ENCODE results near the gene PIBF1.
"Not testable (repeated sequence)": the region's sequence is repeated elsewhere in the genome, so short reads cannot be mapped to it uniquely, and the experiment has no call there.

Gene PIBF1

GRCh38 chr13:73035660-73036059 lies 253.7 kb downstream of the PIBF1 start:
- no peak for DNase-seq (ENCODE audit: low read depth, low spot score)
- Histone ChIP-seq H3K27ac (0 out of 2 replicates have a peak overlapping the region, but pooled peaks have one; percentile 36), H3K9ac (ENCODE audit: insufficient read length) (no peak overlapping the region), H3K9me3 (ENCODE audit: low read depth, low read length) (no peaks in the 10 kb centered on the region), H3K4me3 (no peak overlapping the region), H3K36me3 (ENCODE audit: insufficient read depth, low read length) (no peaks in the 10 kb centered on the region)
- TF ChIP-seq POLR2AphosphoS5 (IDR thresholded peaks at IDR 0.05; ENCODE audit: borderline replicate concordance, low read depth, low read length) (no peak), EZH2 (IDR thresholded peaks at IDR 0.05) (no peak), FOXP2 (optimal IDR thresholded peaks at IDR 0.05; ENCODE audit: control extremely low read depth, extremely low read length, insufficient read depth) (no peak)

GRCh38 chr13:73036566-73036965 lies 254.6 kb downstream of the PIBF1 start:
- no peak for DNase-seq (ENCODE audit: low read depth, low spot score)
- H3K36me3 ChIP-seq (ENCODE audit: insufficient read depth, low read length), result no peaks in the 10 kb centered on the region
- no peaks in the 10 kb centered on the region for H3K9me3 ChIP-seq (ENCODE audit: low read depth, low read length)
- no peak for TF ChIP-seq POLR2AphosphoS5 (IDR thresholded peaks at IDR 0.05; ENCODE audit: borderline replicate concordance, low read depth, low read length)
- no peak for TF ChIP-seq EZH2 (IDR thresholded peaks at IDR 0.05)
- TF ChIP-seq FOXP2 (optimal IDR thresholded peaks at IDR 0.05; ENCODE audit: control extremely low read depth, extremely low read length, insufficient read depth), result no peak
- no peak overlapping the region for H3K9ac ChIP-seq (ENCODE audit: insufficient read length)
- no peak overlapping the region for H3K27ac ChIP-seq
- H3K4me3 ChIP-seq, result no peak overlapping the region

GRCh38 chr13:73038064-73038463 lies 256.1 kb downstream of the PIBF1 start:
- Histone ChIP-seq H3K27ac (no peak overlapping the region), H3K9me3 (ENCODE audit: low read depth, low read length) (no peaks in the 10 kb centered on the region), H3K9ac (ENCODE audit: insufficient read length) (no peak overlapping the region), H3K36me3 (ENCODE audit: insufficient read depth, low read length) (no peaks in the 10 kb centered on the region), H3K4me3 (no peak overlapping the region)
- no peak for DNase-seq (ENCODE audit: low read depth, low spot score)
- TF ChIP-seq FOXP2 (optimal IDR thresholded peaks at IDR 0.05; ENCODE audit: control extremely low read depth, extremely low read length, insufficient read depth) (no peak), POLR2AphosphoS5 (IDR thresholded peaks at IDR 0.05; ENCODE audit: borderline replicate concordance, low read depth, low read length) (no peak), EZH2 (IDR thresholded peaks at IDR 0.05) (no peak)

- Histone ChIP-seq H3K9ac (ENCODE audit: insufficient read length) (no peak overlapping the region), H3K36me3 (ENCODE audit: insufficient read depth, low read length) (no peaks in the 10 kb centered on the region), H3K27ac (no peak overlapping the region), H3K4me3 (no peak overlapping the region), H3K9me3 (ENCODE audit: low read depth, low read length) (no peaks in the 10 kb centered on the region)
- no peak for DNase-seq (ENCODE audit: low read depth, low spot score)
- TF ChIP-seq EZH2 (IDR thresholded peaks at IDR 0.05) (no peak), FOXP2 (optimal IDR thresholded peaks at IDR 0.05; ENCODE audit: control extremely low read depth, extremely low read length, insufficient read depth) (no peak), POLR2AphosphoS5 (IDR thresholded peaks at IDR 0.05; ENCODE audit: borderline replicate concordance, low read depth, low read length) (no peak)
These were observed 257.5 kb downstream of the PIBF1 start for GRCh38 chr13:73039201-73040108.

GRCh38 chr13:73040484-73040883 lies 258.6 kb downstream of the PIBF1 start:
- DNase-seq (ENCODE audit: low read depth, low spot score), result no peak
- no peak overlapping the region for H3K27ac ChIP-seq
- no peaks in the 10 kb centered on the region for H3K9me3 ChIP-seq (ENCODE audit: low read depth, low read length)
- no peaks in the 10 kb centered on the region for H3K36me3 ChIP-seq (ENCODE audit: insufficient read depth, low read length)
- H3K4me3 ChIP-seq, result no peak overlapping the region
- H3K9ac ChIP-seq (ENCODE audit: insufficient read length), result no peak overlapping the region
- TF ChIP-seq EZH2 (IDR thresholded peaks at IDR 0.05), result no peak
- TF ChIP-seq POLR2AphosphoS5 (IDR thresholded peaks at IDR 0.05; ENCODE audit: borderline replicate concordance, low read depth, low read length), result no peak
- no peak for TF ChIP-seq FOXP2 (optimal IDR thresholded peaks at IDR 0.05; ENCODE audit: control extremely low read depth, extremely low read length, insufficient read depth)

- no peak overlapping the region for H3K27ac ChIP-seq
- no peak overlapping the region for H3K4me3 ChIP-seq
- H3K9ac ChIP-seq (ENCODE audit: insufficient read length), result no peak overlapping the region
- DNase-seq (ENCODE audit: low read depth, low spot score), result no peak
- no peaks in the 10 kb centered on the region for H3K9me3 ChIP-seq (ENCODE audit: low read depth, low read length)
- no peaks in the 10 kb centered on the region for H3K36me3 ChIP-seq (ENCODE audit: insufficient read depth, low read length)
- TF ChIP-seq FOXP2 (optimal IDR thresholded peaks at IDR 0.05; ENCODE audit: control extremely low read depth, extremely low read length, insufficient read depth) (no peak), EZH2 (IDR thresholded peaks at IDR 0.05) (no peak), POLR2AphosphoS5 (IDR thresholded peaks at IDR 0.05; ENCODE audit: borderline replicate concordance, low read depth, low read length) (no peak)
These were observed 259.1 kb downstream of the PIBF1 start for GRCh38 chr13:73040968-73041596.

- no peaks in the 10 kb centered on the region for H3K9me3 ChIP-seq (ENCODE audit: low read depth, low read length)
- no peak for TF ChIP-seq FOXP2 (optimal IDR thresholded peaks at IDR 0.05; ENCODE audit: control extremely low read depth, extremely low read length, insufficient read depth)
- no peak for TF ChIP-seq EZH2 (IDR thresholded peaks at IDR 0.05)
- TF ChIP-seq POLR2AphosphoS5 (IDR thresholded peaks at IDR 0.05; ENCODE audit: borderline replicate concordance, low read depth, low read length), result no peak
- no peak for DNase-seq (ENCODE audit: low read depth, low spot score)
- no peak overlapping the region for H3K9ac ChIP-seq (ENCODE audit: insufficient read length)
- no peaks in the 10 kb centered on the region for H3K36me3 ChIP-seq (ENCODE audit: insufficient read depth, low read length)
- no peak overlapping the region for H3K27ac ChIP-seq
- no peak overlapping the region for H3K4me3 ChIP-seq
These were observed 263.1 kb downstream of the PIBF1 start for GRCh38 chr13:73045031-73045430.

- H3K9me3 ChIP-seq (ENCODE audit: low read depth, low read length); H3K4me3 ChIP-seq; H3K9ac ChIP-seq (ENCODE audit: insufficient read length); H3K27ac ChIP-seq; H3K36me3 ChIP-seq (ENCODE audit: insufficient read depth, low read length); DNase-seq (ENCODE audit: low read depth, low spot score): not testable (repeated sequence)
These were observed 266.7 kb downstream of the PIBF1 start for GRCh38 chr13:73048615-73049014.

Measured in SK-N-MC (cell line).